K562 (cell line): Measurements from ENCODE around the gene HINT3.

Experiments
- ATF6 ChIP-seq: sonication (generic); formaldehyde crosslinking; IDR thresholded peaks from 2 replicates; pipeline ENCODE4 v1.4.0; 2020; ENCODE audit warnings: mild to moderate bottlenecking, missing genetic modification reagents
- FOXK1 ChIP-seq: sonication (generic); formaldehyde crosslinking; IDR thresholded peaks from 2 replicates; pipeline ENCODE4 v1.8.0; 2022; ENCODE audit warnings: missing genetic modification reagents, mild to moderate bottlenecking, borderline replicate concordance
- MAX ChIP-seq: sonication (generic); formaldehyde crosslinking; IDR thresholded peaks from 2 replicates; pipeline ENCODE4 v1.9.0; 2022; ENCODE audit warnings: mild to moderate bottlenecking, missing genetic modification reagents
- THRA ChIP-seq: fragments of 450-650 bp; IDR thresholded peaks from 2 replicates; pipeline ENCODE4 v1.6.1; 2017; ENCODE audit warnings: mild to moderate bottlenecking, moderate library complexity

DNA sequence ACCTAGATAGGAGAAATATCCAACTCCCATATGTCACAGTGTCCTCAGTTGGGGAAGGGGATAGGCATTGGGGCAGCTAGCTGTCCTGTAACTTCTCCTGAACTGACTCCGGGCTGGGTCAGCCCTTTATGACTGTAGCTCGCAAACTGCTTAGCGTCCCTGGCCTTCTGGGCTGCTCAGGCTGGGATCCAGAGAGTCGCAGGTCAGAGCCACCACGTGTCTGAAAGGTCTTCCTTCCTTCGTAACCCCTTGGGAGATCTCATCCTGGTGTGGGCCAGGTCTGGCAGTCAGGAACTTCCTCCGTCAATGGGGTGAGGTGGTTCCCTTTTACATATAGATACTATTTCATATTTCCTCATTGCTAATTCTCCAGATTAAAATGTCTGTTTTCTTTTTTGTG, 28.8 kb upstream of the HINT3 start:
- TF ChIP-seq ATF6 (no peak), THRA (no peak), MAX (CRISPR knock-in tag) (no peak), FOXK1 (CRISPR knock-in tag) (no peak)
